Activated CD4-positive, CD25-positive, alpha-beta regulatory T cell (primary cell): ENCODE measurements around the gene DGKG.

Source experiments
- DNase-seq, 4 experiments: peaks; one replicate each; lab custom pipeline; 2025; lab: John Stamatoyannopoulos, UW

DGKG gene

DNA sequence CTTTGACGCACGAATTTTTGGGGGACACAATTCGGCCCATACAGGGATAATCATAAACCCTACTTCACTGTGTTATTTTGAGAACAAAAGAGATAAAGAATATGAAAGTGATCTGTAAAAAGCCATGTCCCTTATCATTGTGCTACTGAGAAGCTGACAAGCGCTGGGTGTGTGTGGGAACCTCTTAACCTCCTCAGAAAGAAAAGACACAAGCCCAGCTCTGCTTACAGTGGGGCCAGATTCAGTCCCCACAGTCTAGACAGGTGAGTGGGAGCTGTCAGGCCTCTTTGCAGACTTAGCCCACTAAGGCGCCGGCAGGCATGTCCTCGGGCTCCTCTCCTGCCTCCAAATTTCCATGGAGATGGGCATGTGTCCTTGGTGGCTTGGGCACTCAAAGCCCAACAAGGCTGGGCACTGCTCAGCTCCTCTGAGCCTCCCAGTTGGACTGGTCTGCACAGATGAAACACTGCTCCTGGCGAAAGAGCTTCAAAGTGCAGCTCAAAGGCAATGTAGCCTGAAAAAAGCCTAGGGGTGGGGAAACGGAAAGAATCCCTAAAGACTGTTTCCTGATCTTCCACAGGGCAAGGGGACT lies 188.7 kb downstream of the DGKG start:
- no peak for DNase-seq

DNA sequence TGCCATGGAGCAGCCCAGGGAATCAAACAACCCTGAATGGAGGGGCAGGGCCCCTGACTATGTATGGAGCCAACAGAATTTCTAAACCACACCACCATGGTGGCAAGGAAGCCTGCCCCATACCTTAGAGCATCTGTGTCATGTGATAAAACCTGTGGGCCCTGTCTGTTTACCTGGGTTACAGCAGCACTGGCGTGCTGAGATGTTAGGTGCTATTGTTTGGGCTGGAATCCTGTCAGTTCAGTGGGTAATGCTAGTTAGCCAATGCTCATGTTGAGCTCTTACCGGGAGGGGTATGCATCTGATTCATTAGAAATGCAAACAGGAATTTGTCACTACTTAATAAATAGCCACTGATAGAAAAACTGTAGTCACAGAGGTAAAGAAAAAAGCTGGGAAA lies 189.7 kb downstream of the DGKG start:
- DNase-seq: no peak

DNA sequence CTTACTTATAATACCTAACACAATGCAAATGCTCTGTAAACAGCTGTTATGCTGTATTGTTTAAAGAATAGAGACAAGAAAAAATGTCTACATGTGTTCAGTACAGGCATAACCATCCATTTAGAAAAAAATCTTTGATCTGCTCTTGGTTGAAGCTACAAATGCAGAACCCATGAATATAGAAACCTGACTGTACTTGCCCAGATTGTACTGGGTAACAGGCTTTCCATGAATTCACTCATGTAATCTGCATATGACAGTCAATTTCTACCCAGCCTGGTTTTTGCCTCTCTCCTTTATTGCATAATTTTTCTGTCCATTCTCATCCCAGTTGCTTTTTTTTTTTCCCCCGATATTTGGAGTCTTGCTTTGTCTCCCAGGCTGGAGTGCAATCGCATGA lies 190.5 kb downstream of the DGKG start:
- DNase-seq: no peak

DNA sequence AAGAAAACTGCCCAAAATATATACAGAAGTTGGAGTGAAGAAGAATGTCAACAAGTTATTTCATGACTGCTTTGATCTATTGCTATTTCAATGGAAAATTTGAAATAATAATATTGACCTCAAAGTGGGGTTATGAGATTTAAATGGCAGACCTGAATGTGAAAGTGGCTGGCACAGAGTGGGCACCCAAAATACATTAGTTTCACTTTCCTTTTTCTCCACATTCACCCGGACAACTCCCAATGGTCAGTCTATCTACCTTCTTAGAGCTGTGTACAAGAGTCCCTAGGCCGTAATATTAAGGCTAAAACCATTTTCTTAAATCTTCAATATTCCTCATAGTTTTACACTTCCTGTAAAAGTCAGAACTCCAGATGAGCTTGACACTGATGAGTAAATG lies 191.5 kb downstream of the DGKG start:
- no peak for DNase-seq

DNA sequence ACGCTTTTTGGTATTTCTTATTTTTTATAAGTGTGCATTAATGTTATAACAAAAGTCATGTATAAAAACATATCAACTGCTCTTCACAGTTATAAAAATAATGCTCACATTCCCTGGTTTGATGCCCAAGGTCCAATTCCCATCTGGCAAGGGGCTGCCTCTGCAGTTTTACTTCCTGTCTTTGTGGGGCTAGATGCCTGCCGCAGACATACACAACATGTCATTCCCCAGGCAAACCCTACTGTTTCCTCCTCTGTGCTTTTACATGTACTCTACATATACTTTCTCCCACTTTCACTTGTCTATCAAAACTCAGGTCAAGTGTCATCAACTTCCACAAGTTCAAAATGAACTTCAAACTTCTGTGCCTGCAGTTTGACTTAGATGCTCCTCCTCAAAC lies 192.7 kb downstream of the DGKG start:
- DNase-seq: no peak

DNA sequence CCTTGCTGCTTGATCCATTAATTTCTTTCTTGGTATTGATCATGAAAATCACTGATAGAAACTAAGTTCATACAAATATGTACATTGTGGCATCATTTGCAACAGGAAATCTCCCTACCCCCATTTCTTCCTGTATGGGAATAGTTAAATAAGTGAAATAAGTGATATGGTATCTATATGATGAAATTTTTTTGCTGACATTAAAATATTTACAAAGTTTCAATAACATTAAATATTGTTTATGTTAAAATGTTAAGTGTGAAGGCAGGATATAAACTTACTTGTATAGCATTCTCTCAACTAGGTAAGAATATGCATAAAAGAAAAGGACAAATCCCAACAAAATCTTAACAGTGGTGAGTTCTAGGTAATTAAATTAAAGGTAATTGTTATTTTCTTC lies 193.1 kb downstream of the DGKG start:
- no peak for DNase-seq

DNA sequence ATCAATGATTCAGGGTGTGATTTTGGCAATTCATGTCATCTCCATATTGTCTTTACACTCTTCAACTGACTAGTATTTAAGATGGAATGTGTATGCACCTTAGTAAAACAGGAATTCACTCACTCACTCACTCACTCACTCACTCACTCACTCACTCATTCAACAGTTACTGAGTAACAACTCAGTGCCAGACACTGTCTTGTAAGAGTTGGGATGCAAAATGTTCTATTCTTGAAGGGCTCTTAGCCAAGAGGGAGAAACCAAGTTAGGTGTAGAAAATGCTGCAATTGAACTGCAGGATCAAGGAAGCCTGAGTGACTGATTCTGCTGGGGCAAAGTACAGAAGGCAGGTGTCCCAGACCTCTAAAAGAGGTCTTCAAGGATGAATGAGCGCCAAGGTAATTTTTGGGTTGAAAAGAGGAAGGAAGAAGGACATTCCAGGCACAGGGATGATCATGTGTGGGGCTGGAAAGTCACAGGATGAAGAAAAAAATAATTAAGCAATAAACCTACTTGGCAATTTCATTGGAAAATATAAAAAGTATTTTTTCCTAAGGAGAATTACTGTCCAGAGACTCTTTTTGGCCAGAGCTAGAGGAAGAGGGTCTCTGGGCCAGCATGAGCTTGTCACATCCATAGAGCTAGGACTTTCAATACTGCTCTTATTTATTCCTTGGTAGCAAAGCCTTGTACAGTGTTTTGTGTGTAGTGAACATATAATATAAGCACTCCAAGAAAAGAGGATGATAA lies 194.2 kb downstream of the DGKG start:
- DNase-seq: no peak

DNA sequence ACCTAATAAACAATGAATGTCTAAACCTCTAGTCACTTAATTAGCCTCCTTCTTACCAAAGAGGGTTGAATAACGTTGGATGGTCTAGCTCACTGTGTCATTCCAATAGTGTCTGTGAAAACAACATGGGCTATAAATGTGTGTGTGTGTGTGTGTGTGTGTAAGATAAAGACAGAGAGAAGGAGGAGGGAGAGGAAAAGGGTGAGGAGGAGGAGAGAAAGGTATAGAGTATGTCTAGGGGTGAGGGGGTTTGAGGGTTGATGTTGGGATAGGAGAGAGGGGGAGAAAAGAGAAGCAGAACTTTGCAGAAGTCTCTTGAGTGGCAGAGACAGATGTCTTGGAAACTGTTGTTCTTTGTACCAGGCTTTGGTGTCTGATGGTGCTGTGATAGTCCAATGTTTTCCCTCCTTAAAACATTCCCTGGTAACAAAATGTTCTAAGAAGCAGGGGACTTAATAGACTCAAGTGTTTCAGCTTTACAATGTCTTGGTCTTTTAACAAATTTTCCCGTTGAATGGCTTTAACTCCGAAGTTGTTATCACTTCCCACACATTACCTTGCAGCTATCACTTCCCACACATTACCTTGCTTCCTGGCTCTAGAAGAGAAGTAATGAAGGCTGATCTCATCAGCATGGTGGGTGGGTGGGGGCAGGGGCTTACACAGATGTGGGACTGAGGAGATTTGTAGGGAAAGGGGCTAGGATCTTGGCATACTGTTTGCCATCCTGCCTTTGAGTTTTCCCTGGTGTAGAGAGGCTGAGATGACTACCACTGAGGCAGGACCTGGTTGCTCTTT lies 195.3 kb downstream of the DGKG start:
- DNase-seq: no peak

DNA sequence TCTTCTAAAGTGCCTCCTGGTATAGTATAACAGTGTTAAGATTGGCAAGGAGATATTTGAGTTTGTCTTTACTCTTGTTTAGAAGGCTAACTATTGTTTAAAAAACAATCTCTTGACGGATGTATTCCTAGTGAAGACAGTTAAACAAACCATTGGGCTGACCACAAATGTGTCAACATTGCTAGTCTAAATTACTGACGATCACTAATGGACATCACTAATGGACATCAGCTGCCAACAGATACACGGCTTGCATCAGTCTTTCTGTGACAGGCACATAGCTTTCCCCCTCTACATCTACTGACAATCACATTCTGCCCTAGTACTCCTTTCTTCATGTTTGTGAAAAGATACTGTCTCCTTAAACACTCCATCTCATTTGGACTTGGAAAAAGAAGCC lies 196.0 kb downstream of the DGKG start:
- DNase-seq: no peak

DNA sequence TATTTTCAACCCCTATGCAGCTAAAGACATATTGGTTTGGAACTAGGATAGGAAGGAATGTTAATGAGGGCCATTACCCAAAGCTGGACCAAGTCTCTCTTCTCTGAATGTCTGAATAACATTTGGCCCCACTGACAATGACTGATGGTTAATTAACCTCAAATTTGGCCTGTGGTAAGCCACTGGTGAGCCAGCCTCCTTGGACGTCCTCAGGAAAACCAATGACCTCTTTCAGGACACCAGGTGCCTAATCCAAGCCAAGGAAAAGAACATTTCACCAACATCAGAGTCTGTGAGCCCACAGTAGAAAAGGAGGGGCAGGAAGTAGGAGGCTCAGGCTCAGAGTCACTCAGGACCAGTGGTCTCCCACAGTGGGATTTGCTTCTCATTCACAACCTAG lies 196.7 kb downstream of the DGKG start:
- no peak for DNase-seq

DNA sequence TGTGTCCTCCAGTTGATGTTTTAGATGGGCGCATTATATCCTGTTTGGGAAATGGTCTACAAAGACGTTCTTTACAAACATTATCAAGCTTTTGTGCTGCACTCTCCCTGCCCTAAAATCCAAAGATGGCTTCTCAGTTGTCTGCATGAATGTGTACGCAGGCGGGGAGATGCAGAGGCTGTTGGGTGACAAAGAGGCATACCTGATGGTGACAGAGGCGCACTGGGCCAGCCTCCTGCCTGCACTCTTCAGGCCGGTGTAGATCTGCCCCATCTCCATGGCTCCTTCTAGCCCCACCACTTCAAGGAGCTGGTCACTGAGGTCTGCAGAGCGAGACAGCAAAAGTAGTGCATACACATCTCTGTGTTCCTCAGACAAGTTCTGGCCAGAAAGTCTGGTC lies 197.3 kb downstream of the DGKG start:
- DNase-seq: no peak

DNA sequence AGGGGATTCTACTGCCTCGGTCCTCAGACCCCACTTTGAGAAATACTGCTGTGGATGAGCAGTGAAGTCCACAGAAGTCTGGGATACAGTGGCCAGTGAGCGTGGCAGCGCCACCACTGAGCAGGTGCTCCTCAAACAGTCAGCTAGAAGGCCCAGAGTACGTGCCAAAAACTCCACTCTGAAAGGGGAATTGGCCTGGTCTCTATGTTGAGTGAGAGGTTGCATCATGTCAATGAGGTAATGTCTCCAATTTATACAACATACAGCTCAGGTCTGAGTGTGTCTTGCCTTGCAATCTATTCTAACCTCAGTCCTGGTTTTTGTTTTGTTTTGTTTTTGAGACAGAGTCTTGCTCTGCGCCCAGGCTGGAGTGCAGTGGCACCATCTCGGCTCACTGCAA lies 199.8 kb downstream of the DGKG start:
- DNase-seq: no peak

DNA sequence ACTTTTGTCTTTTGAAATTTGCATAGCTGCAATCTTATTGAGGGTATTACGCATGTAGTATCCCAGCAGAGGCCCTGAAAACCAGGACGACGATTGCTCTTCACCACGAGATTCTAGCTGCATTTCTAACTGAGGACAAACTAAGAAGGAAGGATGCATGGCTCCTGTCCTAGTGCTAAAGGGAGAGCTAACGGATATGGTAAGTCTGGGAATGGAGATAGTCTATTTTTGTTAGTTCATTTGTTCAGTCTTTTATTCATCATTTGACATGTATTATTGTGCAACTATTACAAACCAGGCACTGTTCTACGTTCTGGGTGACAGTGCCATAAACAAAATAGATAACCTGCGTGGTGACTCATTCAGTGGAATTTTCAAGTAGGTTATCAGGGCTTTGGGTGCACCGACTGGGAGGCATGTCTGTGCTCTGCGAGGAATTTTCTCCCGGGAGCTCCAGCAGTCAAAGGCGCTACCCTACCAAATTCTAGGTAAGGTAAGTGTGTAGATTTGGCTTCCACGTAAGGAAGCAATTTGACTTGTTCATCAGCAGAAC lies 201.3 kb downstream of the DGKG start:
- no peak for DNase-seq

DNA sequence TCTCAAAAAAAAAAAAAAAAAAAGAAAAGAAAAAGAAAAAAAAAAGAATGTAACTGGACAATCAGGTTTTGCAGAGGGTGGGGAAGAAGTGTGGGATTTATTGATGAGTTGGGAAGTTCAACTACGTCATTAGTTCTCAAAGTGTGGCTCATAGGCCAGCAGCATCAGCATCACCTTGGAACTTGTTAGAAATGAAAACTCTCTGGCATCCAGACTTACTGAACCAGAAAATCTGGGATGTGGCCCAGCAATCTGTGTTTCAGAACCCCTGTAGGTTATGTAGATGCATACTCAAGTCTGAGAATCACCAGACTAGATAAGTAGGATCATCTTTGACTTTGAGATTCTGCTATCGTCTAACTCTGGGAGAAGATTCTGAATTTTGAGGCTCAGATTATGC lies 207.4 kb downstream of the DGKG start:
- DNase-seq: no peak

DNA sequence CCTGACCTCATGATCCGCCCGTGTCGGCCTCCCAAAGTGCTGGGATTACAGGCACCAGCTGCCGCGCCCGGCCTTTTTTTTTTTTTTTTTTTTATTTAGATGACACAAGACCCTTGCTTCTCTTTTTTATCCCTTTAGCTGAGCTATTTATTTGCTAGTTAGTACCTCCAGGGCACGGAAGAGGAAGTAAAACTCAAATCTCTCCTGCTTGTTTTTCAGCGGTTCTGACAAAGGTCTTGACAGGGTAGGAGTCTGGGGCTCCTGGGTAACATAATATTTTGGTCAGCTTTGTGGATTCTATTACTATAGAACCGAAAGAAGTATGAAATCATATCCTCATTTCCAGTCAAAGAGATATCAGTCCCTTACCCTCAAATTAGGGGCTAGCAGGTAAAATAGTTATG lies 209.1 kb downstream of the DGKG start:
- DNase-seq: no peak

DNA sequence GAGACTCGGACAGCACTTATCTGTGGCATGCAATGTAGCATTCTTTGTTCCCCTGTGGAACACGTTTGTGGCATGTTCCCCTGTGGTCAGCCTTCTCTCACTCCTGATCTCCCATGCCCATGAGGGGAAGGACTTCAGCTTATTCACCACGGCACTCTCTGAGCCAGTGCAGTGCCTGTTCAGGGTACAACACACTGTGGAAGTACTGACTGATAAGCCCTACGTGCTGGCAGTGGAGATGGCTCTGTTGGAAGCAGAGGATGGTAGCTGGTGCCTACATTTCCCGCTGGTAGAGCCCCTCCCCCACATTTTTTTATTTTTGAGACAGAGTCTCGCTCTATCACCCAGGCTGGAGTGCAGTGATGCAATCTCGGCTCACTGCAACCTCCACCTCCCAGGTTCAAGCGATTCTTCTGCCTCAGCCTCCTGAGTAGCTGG lies 209.7 kb downstream of the DGKG start:
- no peak for DNase-seq

DNA sequence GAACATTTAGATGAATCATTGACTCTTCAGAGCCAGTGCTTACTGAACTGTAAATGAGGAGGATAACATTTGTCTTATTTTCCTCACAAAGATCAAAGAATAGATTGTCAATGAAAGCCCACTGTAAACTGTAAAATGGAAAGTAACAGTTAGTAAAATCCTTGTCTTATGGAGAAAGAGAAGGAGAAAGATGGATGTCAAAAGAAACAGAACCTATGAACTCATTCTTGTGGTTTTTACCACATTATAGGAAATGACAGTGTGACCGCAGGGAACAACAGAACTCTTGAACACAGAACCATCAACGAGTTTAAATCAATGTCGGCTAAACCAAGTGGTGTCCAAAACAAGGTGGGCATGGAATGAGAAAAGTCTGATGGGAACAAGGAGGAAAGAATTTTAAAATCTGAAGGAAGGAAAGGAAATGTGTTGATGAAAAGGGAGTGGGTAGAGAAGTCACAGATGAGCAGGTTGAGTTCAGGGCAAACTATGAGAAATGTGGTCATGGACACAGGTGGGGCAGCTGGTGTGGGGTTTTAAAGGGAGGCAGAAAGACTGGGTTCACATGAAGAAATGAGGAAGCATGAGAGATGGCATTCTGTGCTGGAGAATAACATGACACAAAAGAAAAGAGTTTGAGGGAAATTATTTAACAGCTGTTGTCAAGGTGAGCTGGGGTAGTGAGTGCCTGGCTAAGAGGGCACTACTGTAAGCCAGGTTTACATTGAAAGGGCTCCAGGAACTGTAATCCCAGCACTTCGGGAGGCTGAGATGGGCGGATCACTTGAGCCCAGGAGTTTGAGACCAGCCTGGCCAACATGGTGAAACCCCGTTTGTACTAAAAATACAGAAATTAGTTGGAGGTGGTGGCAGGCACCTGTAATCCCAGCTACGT lies 210.7 kb downstream of the DGKG start:
- no peak for DNase-seq

DNA sequence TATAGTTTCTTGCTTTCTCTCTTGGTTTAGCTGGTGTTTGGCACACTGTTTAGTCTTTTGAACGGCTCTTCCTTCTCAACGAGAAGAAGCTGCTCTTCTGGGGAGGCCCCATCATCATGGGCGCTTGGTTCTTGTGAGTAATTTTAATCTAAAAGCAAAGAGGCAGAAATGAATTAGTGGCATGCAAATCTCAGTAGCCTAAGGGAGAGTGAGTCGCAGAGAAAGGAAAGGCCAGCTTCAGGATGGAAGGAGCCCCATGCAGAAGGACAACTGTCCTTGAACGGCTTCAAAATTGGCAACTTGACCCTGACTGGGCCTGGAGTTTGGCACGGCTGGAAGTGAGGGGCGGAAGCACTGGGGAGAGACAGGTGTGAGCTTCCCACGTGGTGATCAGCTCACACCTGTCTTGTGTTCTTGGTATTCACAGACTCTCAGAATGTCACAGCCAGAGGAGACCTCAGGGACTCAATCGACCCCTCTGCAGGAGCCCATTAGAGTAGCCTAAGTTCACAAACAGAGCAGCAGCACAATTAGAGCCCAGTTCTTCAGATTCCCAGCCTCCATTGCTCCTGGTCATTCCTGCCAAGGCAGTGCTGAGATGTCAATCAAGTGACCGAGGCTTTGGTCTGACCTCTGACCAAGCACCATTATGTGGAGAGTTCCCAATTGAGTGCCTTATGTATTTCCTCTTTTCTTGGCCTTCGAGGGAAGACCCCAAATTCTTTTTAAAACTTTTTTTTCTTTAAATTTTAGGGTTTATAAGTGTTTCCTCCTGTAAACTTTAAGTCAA lies 211.8 kb downstream of the DGKG start:
- DNase-seq: no peak

DNA sequence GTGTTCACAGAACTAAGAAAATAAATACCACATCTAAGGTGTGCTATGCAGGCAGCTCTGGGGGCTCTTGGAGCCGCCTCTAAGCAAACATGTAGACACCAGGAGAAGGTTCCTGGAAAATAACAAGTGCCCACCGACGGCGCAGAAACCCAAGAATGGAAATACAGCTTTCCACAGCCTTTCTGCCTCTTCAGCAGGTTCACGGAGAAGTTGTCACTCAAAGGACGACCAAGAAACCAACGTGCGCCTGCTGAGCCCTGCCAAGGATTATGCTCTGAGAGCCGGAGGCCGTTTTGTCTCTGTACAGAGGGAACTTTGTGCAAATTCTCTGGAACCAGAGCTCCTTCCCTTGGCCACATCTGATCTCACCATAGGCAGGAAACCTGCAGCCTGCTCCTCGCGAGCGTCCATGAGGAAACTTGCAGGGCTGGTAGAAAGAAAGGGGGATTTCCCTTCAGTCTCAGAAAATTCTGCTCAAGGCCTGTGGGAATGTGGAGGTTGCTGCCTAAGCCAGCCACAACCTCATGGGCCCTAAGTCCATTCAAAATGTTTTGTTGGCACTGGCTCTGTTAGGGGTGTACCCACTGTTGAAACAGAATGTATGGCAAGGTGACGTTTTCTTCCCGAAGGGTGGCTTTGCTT lies 212.6 kb downstream of the DGKG start:
- no peak for DNase-seq

DNA sequence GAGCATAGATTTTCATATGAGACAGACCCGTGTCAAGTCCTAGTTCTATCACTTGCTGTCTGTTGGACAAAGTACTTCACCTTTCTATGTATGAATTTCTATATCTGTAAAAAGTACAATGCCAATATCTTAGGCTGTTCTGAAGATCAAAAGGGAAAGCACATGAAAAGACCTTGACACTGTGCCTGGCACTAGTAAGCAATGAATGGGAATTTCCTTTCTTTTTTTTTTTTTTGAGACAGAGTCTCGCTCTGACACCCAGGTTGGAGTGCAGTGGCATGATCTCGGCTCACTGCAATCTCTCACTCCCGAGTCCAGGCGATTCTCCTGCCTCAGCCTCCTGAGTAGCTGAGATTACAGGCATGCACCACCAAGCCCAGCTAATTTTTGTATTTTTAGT lies 217.8 kb downstream of the DGKG start:
- no peak for DNase-seq

DNA sequence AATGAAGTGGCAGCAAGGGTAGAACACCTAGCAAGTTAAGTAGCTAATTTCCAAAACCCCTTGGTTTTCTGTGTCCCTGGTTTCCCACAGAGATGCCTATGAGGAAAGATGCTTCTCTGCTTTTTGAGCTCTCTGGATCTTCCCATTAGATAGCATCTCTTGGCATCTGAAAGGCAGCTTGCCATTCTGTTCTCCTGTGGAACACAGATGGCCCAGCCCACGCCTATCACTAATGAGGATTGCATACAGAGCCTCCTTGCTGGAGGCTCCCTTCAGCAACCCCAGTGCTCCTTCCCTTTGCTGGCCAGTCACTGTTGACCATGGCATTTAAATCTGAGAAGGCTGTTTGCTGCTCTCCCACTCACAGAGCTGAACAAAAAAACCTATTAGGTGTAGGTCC lies 218.8 kb downstream of the DGKG start:
- DNase-seq: no peak
